IMR-90 (cell line): ENCODE results near the gene NLRP3. TPM values are rescaled to one million over a fixed set of nuclear protein-coding genes. Genes with fewer than 3 reads are reported as not detected.

Experiments
- ATAC-seq: fragments of 200-7000 bp; cut with Tn5 transposase; 2 replicates; pipeline ENCODE4 v1.9.1; 2020; ENCODE audit warnings: low read depth, mild to moderate bottlenecking, moderate library complexity
- BruUV-seq: library from RNA; stranded (reverse); fragments of 400-500 nt; replicated peaks from 2 replicates; lab custom pipeline; 2021; lab: Mats Ljungman, UMichigan
- CTCF ChIA-PET: fragments of 300-600 bp; formaldehyde crosslinking; extraction: SDS; loops from one replicate; lab custom pipeline; 2021; ENCODE audit warnings: antibody characterized with exemption; lab: Yijun Ruan, JAX
- POLR2A ChIA-PET: fragments of 300-600 bp; sonication (Branson Sonifier 250); formaldehyde crosslinking; loops from one replicate; lab custom pipeline; 2022; ENCODE audit warnings: antibody characterized with exemption; ENCODE audit not compliant: unreplicated experiment; lab: Charles Lee
- DNase-seq: peaks from one replicate; pipeline ENCODE4 v3.0.0; 2013
- H2AFZ ChIP-seq: replicated peaks from 2 replicates; pipeline ENCODE3; 2013; ENCODE audit warnings: low read length, mild to moderate bottlenecking; ENCODE audit not compliant: poor library complexity
- H2AK5ac ChIP-seq: 2 replicates; pipeline ENCODE4 v1.6.1; 2013; ENCODE audit warnings: low read depth, low read length, inconsistent platforms
- H2AK9ac ChIP-seq: replicated peaks from 2 replicates; pipeline ENCODE3; 2013; ENCODE audit warnings: mild to moderate bottlenecking, low read depth, low read length, moderate library complexity; ENCODE audit not compliant: poor library complexity
- H2BK120ac ChIP-seq: 2 replicates; pipeline ENCODE4 v1.6.1; 2013; ENCODE audit warnings: low read depth, low read length, inconsistent platforms
- H2BK15ac ChIP-seq: 3 replicates; pipeline ENCODE4 v1.6.1; 2013; ENCODE audit warnings: low read depth, low read length, inconsistent platforms
- H2BK20ac ChIP-seq: 2 replicates; pipeline ENCODE4 v1.6.1; 2013; ENCODE audit warnings: low read depth, mild to moderate bottlenecking, inconsistent platforms, low read length, moderate library complexity
- H2BK5ac ChIP-seq: 2 replicates; pipeline ENCODE4 v1.6.1; 2013; ENCODE audit warnings: mild to moderate bottlenecking, low read depth, low read length, inconsistent platforms; ENCODE audit not compliant: poor library complexity, severe bottlenecking
- H3K14ac ChIP-seq: replicated peaks from 2 replicates; pipeline ENCODE4 v1.6.1; 2013; ENCODE audit warnings: low read depth, low read length, inconsistent platforms
- H3K18ac ChIP-seq: 2 replicates; pipeline ENCODE4 v1.6.1; 2013; ENCODE audit warnings: low read depth, low read length, control low read depth
- H3K23ac ChIP-seq: 2 replicates; pipeline ENCODE4 v1.6.1; 2013; ENCODE audit warnings: low read depth, low read length, inconsistent platforms
- H3K27ac ChIP-seq: 2 replicates; pipeline ENCODE4 v1.5.1; 2013; ENCODE audit warnings: mild to moderate bottlenecking, control low read depth, low read length; ENCODE audit not compliant: insufficient read depth
- H3K27me3 ChIP-seq: 2 replicates; pipeline ENCODE4 v1.6.1; 2013; ENCODE audit warnings: low read length; ENCODE audit not compliant: control insufficient read depth, insufficient read depth
- H3K36me3 ChIP-seq: 2 replicates; pipeline ENCODE4 v1.6.1; 2013; ENCODE audit warnings: low read length, mixed read lengths; ENCODE audit not compliant: control insufficient read depth, insufficient read depth
- H3K4ac ChIP-seq: 2 replicates; pipeline ENCODE4 v1.6.1; 2013; ENCODE audit warnings: low read depth, low read length, inconsistent platforms
- H3K4me1 ChIP-seq: 2 replicates; pipeline ENCODE4 v1.6.1; 2013; ENCODE audit warnings: low read length, mixed read lengths; ENCODE audit not compliant: control insufficient read depth, insufficient read depth
- H3K4me2 ChIP-seq: 2 replicates; pipeline ENCODE4 v1.6.1; 2013; ENCODE audit warnings: low read depth, mild to moderate bottlenecking, control low read depth, low read length, moderate library complexity
- H3K4me3 ChIP-seq: 2 replicates; pipeline ENCODE4 v1.5.1; 2013; ENCODE audit warnings: low read depth, mild to moderate bottlenecking, control low read depth, low read length, moderate library complexity; ENCODE audit not compliant: insufficient read depth
- H3K56ac ChIP-seq: 2 replicates; pipeline ENCODE4 v1.6.1; 2013; ENCODE audit warnings: low read length, inconsistent platforms; ENCODE audit not compliant: insufficient read depth; ENCODE audit errors: extremely low read depth
- H3K79me1 ChIP-seq, 2 experiments: 2 replicates each; pipeline ENCODE4 v1.6.1; 2013; ENCODE audit warnings: low read length in 2 of 2, inconsistent platforms in 1 of 2, low read depth in 1 of 2
- H3K9ac ChIP-seq: 2 replicates; pipeline ENCODE4 v1.6.1; 2013; ENCODE audit warnings: low read depth, low read length, control low read depth
- H3K9me1 ChIP-seq: 2 replicates; pipeline ENCODE4 v1.6.1; 2013; ENCODE audit warnings: low read length, inconsistent platforms; ENCODE audit not compliant: insufficient read depth
- H3K9me3 ChIP-seq: 2 replicates; pipeline ENCODE4 v1.6.1; 2013; ENCODE audit warnings: low read length; ENCODE audit not compliant: control insufficient read depth, insufficient read depth
- H4K20me1 ChIP-seq: 2 replicates; pipeline ENCODE4 v1.6.1; 2013; ENCODE audit warnings: low read length, inconsistent platforms; ENCODE audit not compliant: insufficient read depth
- H4K5ac ChIP-seq: 2 replicates; pipeline ENCODE4 v1.6.1; 2013; ENCODE audit warnings: mild to moderate bottlenecking, low read depth, low read length, control low read depth
- H4K8ac ChIP-seq, 2 experiments: 2 replicates each; pipeline ENCODE4 v1.6.1; 2013; ENCODE audit warnings: low read depth in 2 of 2, low read length in 2 of 2, control low read depth in 1 of 2, inconsistent platforms in 1 of 2
- H4K91ac ChIP-seq: 2 replicates; pipeline ENCODE4 v1.6.1; 2013; ENCODE audit warnings: low read depth, low read length, inconsistent platforms; ENCODE audit not compliant: insufficient read depth
- BHLHE40 ChIP-seq: fragments of 150-350 bp; IDR thresholded peaks from 2 replicates; pipeline ENCODE4 v1.6.1; 2016; ENCODE audit warnings: mild to moderate bottlenecking, low read depth, low read length
- CEBPB ChIP-seq: IDR thresholded peaks from 2 replicates; pipeline ENCODE4 v1.6.1; 2012; ENCODE audit warnings: low read depth, low read length, improper control_type of control experiment
- CHD1 ChIP-seq: IDR thresholded peaks from 2 replicates; pipeline ENCODE4 v1.6.1; 2012; ENCODE audit warnings: low read depth, low read length, improper control_type of control experiment
- CTCF ChIP-seq: conservative IDR thresholded peaks from 2 replicates; pipeline ENCODE4 v1.5.1; 2012; ENCODE audit warnings: mild to moderate bottlenecking, low read depth, low read length, improper control_type of control experiment
- ELK1 ChIP-seq: fragments of 150-350 bp; IDR thresholded peaks from 2 replicates; pipeline ENCODE4 v1.6.1; 2016; ENCODE audit warnings: low read depth, mild to moderate bottlenecking, low read length, moderate library complexity, borderline replicate concordance
- FOS ChIP-seq: fragments of 150-350 bp; IDR thresholded peaks from 2 replicates; pipeline ENCODE4 v1.6.1; 2016; ENCODE audit warnings: low read depth, low read length
- MAFK ChIP-seq: IDR thresholded peaks from 2 replicates; pipeline ENCODE4 v1.6.1; 2012; ENCODE audit warnings: low read depth, low read length, improper control_type of control experiment
- MAZ ChIP-seq: IDR thresholded peaks from 2 replicates; pipeline ENCODE4 v1.6.1; 2012; ENCODE audit warnings: low read depth, mild to moderate bottlenecking, low read length, improper control_type of control experiment, moderate library complexity, borderline replicate concordance
- MXI1 ChIP-seq: IDR thresholded peaks from 2 replicates; pipeline ENCODE4 v1.6.1; 2012; ENCODE audit warnings: low read depth, mild to moderate bottlenecking, low read length, moderate library complexity, borderline replicate concordance
- NFE2L2 ChIP-seq: fragments of 150-350 bp; IDR thresholded peaks from 2 replicates; pipeline ENCODE4 v1.6.1; 2016; ENCODE audit warnings: low read depth, mild to moderate bottlenecking, low read length
- POLR2A ChIP-seq: IDR thresholded peaks from 2 replicates; pipeline ENCODE4 v1.6.1; 2012; ENCODE audit warnings: mild to moderate bottlenecking, low read depth, low read length
- RAD21 ChIP-seq: IDR thresholded peaks from 2 replicates; pipeline ENCODE4 v1.6.1; 2012; ENCODE audit warnings: low read length, improper control_type of control experiment
- RCOR1 ChIP-seq: IDR thresholded peaks from 2 replicates; pipeline ENCODE4 v1.6.1; 2012; ENCODE audit warnings: mild to moderate bottlenecking, low read length, improper control_type of control experiment; ENCODE audit not compliant: insufficient replicate concordance
- RFX5 ChIP-seq: IDR thresholded peaks from 2 replicates; pipeline ENCODE4 v1.8.0; 2012; ENCODE audit warnings: low read depth, mild to moderate bottlenecking, low read length, moderate library complexity
- SMC3 ChIP-seq: fragments of 150-350 bp; IDR thresholded peaks from 2 replicates; pipeline ENCODE4 v1.6.1; 2016; ENCODE audit warnings: low read depth, mild to moderate bottlenecking, antibody characterized with exemption, low read length, moderate library complexity
- USF2 ChIP-seq: fragments of 150-350 bp; IDR thresholded peaks from 2 replicates; pipeline ENCODE4 v1.6.1; 2017; ENCODE audit warnings: mild to moderate bottlenecking, antibody characterized with exemption, low read length, low read depth
- WGBS, 2 experiments: methylation state at CpG; one replicate each; pipeline versions ENCODE4 v1.1.5 to v1.1.7; 2013; ENCODE audit warnings: missing lambda C conversion rate in 2 of 2; ENCODE audit not compliant: insufficient read length in 1 of 2; ENCODE audit errors: extremely low coverage in 2 of 2; 5-methylcytosine and 5-hydroxymethylcytosine counted together
- dilution Hi-C: fragments of 300-500 bp; cut with HindIII; formaldehyde crosslinking; loops from one replicate; pipeline ENCODE4 v1.14.3; 2018; ENCODE audit warnings: low sequenced_read_pairs; ENCODE audit not compliant: unreplicated experiment
- in situ Hi-C: fragments of 300-500 bp; cut with MboI; formaldehyde crosslinking; loops from 3 replicates; pipeline ENCODE4 v1.14.3; 2019; ENCODE audit warnings: low sequenced_read_pairs, inconsistent platforms, mixed read lengths
- intact Hi-C: fragments of 100-400 bp; cut with micrococcal nuclease; formaldehyde crosslinking; loops from 2 replicates; pipeline ENCODE4 v1.10.0; 2022
- polyA plus RNA-seq, 3 experiments: library from polyadenylated mRNA; depleted of rRNA; stranded (reverse); fragments of >200 nt; gene quantifications; 2 replicates each; pipeline ENCODE4 v1.2.3, GENCODE V29; 2012; ENCODE audit warnings: low replicate concordance in 1 of 3
- total RNA-seq: library from RNA; depleted of rRNA; stranded (reverse); fragments of >200 nt; gene quantifications from 2 replicates; pipeline ENCODE4 v1.2.3, GENCODE V29; 2012

The NLRP3 gene
- total and polyA plus RNA-seq, 2 of the 4 experiments (the other 2 are of a cell fraction) = 0.18 TPM; not detected in 1

GRCh38 chr1:247366926-247367645 is 48.9 kb upstream of the NLRP3 start:
- no peak for DNase-seq
- Histone ChIP-seq H3K36me3 (no peaks in the 10 kb centered on the region), H4K8ac (no peak overlapping the region), H2AK9ac (no peak overlapping the region), H3K56ac (no peak overlapping the region), H4K91ac (no peak overlapping the region), H2BK15ac (no peak overlapping the region), H2AK5ac (peak overlapping the region; percentile 31; the same call in 1 of the 2 replicates), H3K27me3 (no peaks in the 10 kb centered on the region), H3K9ac (no peak overlapping the region), H3K4ac (no peak overlapping the region), H3K18ac (no peak overlapping the region), H2BK20ac (no peak overlapping the region), H3K4me3 (no peak overlapping the region), H4K20me1 (no peaks in the 10 kb centered on the region), H3K23ac (no peak overlapping the region), H3K9me1 (no peaks in the 10 kb centered on the region), H2BK120ac (no peak overlapping the region), H2AFZ (no peak overlapping the region), H3K9me3 (no peaks in the 10 kb centered on the region), H4K5ac (no peak overlapping the region), H3K4me1 (peaks cover 6% of the 10 kb centered on the region; the same call in 1 of the 2 replicates), H3K14ac (no peak overlapping the region), H3K79me1 (no peaks in the 10 kb centered on the region), H3K27ac (no peak overlapping the region), H3K4me2 (no peak overlapping the region), H2BK5ac (no peak overlapping the region)
- BruUV-seq = no TSS peak
- dilution Hi-C loops (no loop called here), in situ Hi-C loops (no loop called here), intact Hi-C loops (no loop called here)
- CTCF ChIA-PET = no interaction called here
- POLR2A ChIA-PET = no interaction called here
- no CpG with 5 or more reads among the region's 4 CpGs for WGBS, 2 experiments
- TF ChIP-seq MAZ (no peak), MAFK (no peak), RFX5 (no peak), USF2 (no peak), CHD1 (no peak), FOS (no peak), CTCF (no peak), ELK1 (no peak), NFE2L2 (no peak), MXI1 (no peak), POLR2A (no peak), SMC3 (no peak), RAD21 (no peak), CEBPB (no peak), RCOR1 (no peak), BHLHE40 (no peak)
- ATAC-seq = no peak
